Measurements from ENCODE around the gene CKMT2.

DNA sequence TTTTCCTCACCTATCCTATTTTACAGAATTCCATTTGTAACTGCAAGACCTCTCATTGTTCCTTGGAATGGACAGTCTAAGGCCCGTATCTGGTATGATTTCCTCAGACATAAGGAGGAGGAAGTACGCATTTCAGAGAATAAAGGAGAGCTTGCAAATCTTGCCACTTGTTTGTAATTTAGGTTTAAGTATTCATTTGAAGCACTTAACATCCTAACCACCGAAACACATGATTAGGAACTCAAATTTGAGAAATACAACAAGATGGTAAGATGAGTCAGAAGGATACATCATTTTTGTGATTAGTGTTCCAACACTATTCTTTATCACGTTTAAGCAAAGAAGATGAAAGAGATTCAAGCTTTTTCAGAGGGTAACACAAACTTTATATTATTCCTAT is 64.4 kb downstream of the CKMT2 start:
- TF ChIP-seq EZH2 (IDR thresholded peaks at IDR 0.05; ENCODE audit: insufficient read depth, poor library complexity, severe bottlenecking) (no peak), EZH2phosphoT487 (IDR thresholded peaks at IDR 0.05; ENCODE audit: insufficient read depth, low read depth) (no peak)

Data from GM23248 (cell line).